Measurements from ENCODE around the gene RBFOX1.

RBFOX1 gene

DNA sequence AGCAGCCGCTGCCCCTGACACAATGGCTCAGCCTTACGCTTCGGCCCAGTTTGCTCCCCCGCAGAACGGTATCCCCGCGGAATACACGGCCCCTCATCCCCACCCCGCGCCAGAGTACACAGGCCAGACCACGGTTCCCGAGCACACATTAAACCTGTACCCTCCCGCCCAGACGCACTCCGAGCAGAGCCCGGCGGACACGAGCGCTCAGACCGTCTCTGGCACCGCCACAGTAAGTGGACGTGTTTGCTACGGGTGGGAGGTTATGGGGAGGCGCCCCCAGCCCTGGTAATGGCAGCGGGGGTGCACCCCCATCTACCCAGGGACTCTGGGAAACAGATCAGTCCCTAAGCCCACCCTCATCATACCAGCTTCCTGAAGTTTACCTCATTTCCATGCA is 185.5 kb downstream of the RBFOX1 start:
- H3K9me3 ChIP-seq (ENCODE audit: control insufficient read depth in 2 of 2, low read length in 2 of 2), result peaks cover 0 to 3% of the 10 kb centered on the region in 2 donors

DNA sequence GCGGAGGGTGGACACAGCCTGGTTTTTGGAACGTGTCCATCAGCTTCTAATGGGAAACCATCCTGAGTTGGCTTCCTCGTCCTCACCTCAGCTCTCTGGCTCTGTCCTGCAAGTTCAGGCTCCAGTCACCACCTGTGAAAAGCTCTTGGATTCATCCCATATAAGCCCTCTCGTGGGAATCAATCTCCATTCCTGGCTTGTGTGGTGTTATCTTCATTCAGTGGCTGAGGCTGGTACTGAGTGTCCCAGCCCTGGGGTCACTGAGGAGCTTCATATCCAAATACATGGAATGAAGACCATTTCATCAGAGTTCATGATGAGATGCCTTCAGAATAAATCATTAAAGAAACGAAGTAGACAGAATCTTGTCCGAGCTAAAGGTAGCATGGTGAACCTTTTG is 189.2 kb downstream of the RBFOX1 start:
- no peaks in the 10 kb centered on the region for H3K4me1 ChIP-seq (ENCODE audit: control insufficient read depth, insufficient read depth, low read length)
- H3K27ac ChIP-seq (ENCODE audit: low read length), result no peak overlapping the region
- H3K9me3 ChIP-seq (ENCODE audit: control insufficient read depth in 2 of 2, low read length in 2 of 2), result no peaks in the 10 kb centered on the region
- no peak overlapping the region for H3K9ac ChIP-seq (ENCODE audit: low read length in 2 of 2)
- H3K27me3 ChIP-seq (ENCODE audit: control insufficient read depth in 1 of 2, insufficient read depth in 2 of 2, low read length in 2 of 2), result no peaks in the 10 kb centered on the region
- H3K4me3 ChIP-seq (ENCODE audit: low read length in 2 of 2), result no peak overlapping the region
- H3K36me3 ChIP-seq (ENCODE audit: control insufficient read depth in 2 of 2, insufficient read depth in 2 of 2, low read length in 2 of 2), result no peaks in the 10 kb centered on the region

More for the DNA sequence above, 185.5 kb downstream of the RBFOX1 start:
- H3K27ac ChIP-seq (ENCODE audit: low read length), result no peak overlapping the region
- no peaks in the 10 kb centered on the region for H3K27me3 ChIP-seq (ENCODE audit: control insufficient read depth in 1 of 2, insufficient read depth in 2 of 2, low read length in 2 of 2)
- H3K36me3 ChIP-seq (ENCODE audit: control insufficient read depth in 2 of 2, insufficient read depth in 2 of 2, low read length in 2 of 2), result no peaks in the 10 kb centered on the region
- H3K9ac ChIP-seq (ENCODE audit: low read length in 2 of 2), result no peak overlapping the region
- H3K4me3 ChIP-seq (ENCODE audit: low read length in 2 of 2), result no peak overlapping the region
- no peaks in the 10 kb centered on the region for H3K4me1 ChIP-seq (ENCODE audit: control insufficient read depth, insufficient read depth, low read length)

DNA sequence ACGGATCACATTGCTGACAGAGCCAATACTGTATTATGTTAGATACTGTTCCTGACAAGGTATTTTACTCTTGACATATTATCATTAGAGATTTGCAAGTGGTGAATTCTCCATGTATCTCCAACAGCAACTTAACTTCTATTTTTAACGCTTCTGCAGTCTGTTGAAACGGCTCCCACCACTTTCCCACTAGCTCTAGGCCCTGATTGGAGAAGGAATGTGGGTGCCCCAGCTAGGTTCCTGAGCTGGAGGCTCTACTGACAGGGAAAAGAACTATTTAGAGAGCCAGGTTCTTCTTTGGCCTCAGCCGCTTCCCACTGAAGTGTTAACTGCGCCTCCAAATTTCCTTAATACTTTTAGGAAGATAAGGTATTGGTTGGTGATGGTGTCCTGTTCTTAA is 191.8 kb downstream of the RBFOX1 start:
- H3K4me3 ChIP-seq (ENCODE audit: low read length in 2 of 2), result no peak overlapping the region
- H3K4me1 ChIP-seq (ENCODE audit: control insufficient read depth, insufficient read depth, low read length), result no peaks in the 10 kb centered on the region
- H3K9me3 ChIP-seq (ENCODE audit: control insufficient read depth in 2 of 2, low read length in 2 of 2), result no peaks in the 10 kb centered on the region
- no peak overlapping the region for H3K27ac ChIP-seq (ENCODE audit: low read length)
- H3K36me3 ChIP-seq (ENCODE audit: control insufficient read depth in 2 of 2, insufficient read depth in 2 of 2, low read length in 2 of 2), result no peaks in the 10 kb centered on the region
- H3K9ac ChIP-seq (ENCODE audit: low read length in 2 of 2), result no peak overlapping the region
- H3K27me3 ChIP-seq (ENCODE audit: control insufficient read depth in 1 of 2, insufficient read depth in 2 of 2, low read length in 2 of 2), result no peaks in the 10 kb centered on the region

DNA sequence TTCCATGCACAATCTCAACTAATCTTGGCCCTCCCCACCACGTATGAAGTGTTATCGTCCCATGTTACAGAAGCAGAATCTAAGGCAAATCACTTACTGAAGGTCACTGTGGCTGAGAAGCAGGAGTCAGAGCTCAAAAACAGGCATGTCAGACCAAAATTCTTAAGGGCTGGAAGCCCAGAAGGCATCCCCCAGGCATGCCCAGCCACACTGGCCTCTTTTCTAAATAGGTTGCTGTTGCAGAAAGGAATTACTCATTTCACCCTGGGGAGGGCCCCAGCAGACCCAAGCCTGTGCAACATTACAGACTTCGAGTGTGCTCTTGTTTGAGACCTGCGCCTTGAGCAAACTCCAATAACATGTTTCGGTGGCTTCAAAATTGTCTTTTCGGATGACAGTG is 194.1 kb downstream of the RBFOX1 start:
- Histone ChIP-seq H3K36me3 (ENCODE audit: control insufficient read depth in 2 of 2, insufficient read depth in 2 of 2, low read length in 2 of 2) (no peaks in the 10 kb centered on the region), H3K27me3 (ENCODE audit: control insufficient read depth in 1 of 2, insufficient read depth in 2 of 2, low read length in 2 of 2) (no peaks in the 10 kb centered on the region), H3K4me1 (ENCODE audit: control insufficient read depth, insufficient read depth, low read length) (no peaks in the 10 kb centered on the region), H3K9ac (ENCODE audit: low read length in 2 of 2) (no peak overlapping the region), H3K4me3 (ENCODE audit: low read length in 2 of 2) (no peak overlapping the region), H3K9me3 (ENCODE audit: control insufficient read depth in 2 of 2, low read length in 2 of 2) (no peaks in the 10 kb centered on the region), H3K27ac (ENCODE audit: low read length) (no peak overlapping the region)

DNA sequence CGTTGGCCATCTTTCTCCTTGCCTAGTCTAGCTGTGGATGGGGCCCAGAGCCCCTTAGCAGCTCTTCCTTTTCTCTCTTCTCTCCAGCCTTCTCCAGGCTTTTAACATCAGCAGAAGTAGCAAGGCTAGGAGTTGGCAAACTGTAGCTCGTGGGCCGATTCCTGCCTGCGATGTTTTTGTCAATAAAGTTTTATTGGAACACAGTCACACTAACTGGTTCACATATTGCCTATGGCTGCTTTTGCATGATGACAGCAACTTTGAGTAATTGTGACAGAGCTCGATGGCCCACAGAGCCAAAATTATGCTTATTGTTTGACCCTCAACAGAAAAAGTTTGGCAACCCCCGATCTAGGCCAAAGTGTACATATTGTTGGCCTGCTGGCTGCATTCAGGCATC is 199.9 kb downstream of the RBFOX1 start:
- H3K36me3 ChIP-seq (ENCODE audit: control insufficient read depth in 2 of 2, insufficient read depth in 2 of 2, low read length in 2 of 2), result no peaks in the 10 kb centered on the region
- H3K9ac ChIP-seq (ENCODE audit: low read length in 2 of 2), result no peak overlapping the region
- H3K4me1 ChIP-seq (ENCODE audit: control insufficient read depth, insufficient read depth, low read length), result no peaks in the 10 kb centered on the region
- no peak overlapping the region for H3K4me3 ChIP-seq (ENCODE audit: low read length in 2 of 2)
- no peaks in the 10 kb centered on the region for H3K9me3 ChIP-seq (ENCODE audit: control insufficient read depth in 2 of 2, low read length in 2 of 2)
- no peak overlapping the region for H3K27ac ChIP-seq (ENCODE audit: low read length)
- no peaks in the 10 kb centered on the region for H3K27me3 ChIP-seq (ENCODE audit: control insufficient read depth in 1 of 2, insufficient read depth in 2 of 2, low read length in 2 of 2)

DNA sequence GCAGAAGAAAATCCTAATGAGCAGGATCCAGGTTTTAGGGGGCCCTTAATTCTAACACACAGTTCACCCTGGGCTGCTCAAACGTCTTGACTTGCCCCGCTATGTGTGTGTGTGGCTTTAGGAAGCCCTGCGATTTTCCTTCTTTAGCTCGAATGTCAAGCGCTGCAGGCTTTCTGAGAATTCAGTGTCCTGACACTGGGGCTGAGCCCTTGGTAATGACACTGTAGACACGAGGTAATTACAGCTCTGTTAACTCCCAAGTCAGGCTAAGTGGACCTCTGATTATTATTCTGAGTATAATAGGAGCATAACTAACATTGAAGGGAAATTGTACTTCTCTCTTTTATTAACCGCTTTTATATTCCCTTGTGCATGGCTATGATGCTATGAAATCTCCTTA is 202.1 kb downstream of the RBFOX1 start:
- Histone ChIP-seq H3K9ac (ENCODE audit: low read length in 2 of 2) (no peak overlapping the region), H3K9me3 (ENCODE audit: control insufficient read depth in 2 of 2, low read length in 2 of 2) (peaks cover 0 to under 1% of the 10 kb centered on the region in 2 donors), H3K27ac (ENCODE audit: low read length) (no peak overlapping the region), H3K27me3 (ENCODE audit: control insufficient read depth in 1 of 2, insufficient read depth in 2 of 2, low read length in 2 of 2) (no peaks in the 10 kb centered on the region), H3K4me3 (ENCODE audit: low read length in 2 of 2) (no peak overlapping the region), H3K4me1 (ENCODE audit: control insufficient read depth, insufficient read depth, low read length) (no peaks in the 10 kb centered on the region), H3K36me3 (ENCODE audit: control insufficient read depth in 2 of 2, insufficient read depth in 2 of 2, low read length in 2 of 2) (no peaks in the 10 kb centered on the region)

DNA sequence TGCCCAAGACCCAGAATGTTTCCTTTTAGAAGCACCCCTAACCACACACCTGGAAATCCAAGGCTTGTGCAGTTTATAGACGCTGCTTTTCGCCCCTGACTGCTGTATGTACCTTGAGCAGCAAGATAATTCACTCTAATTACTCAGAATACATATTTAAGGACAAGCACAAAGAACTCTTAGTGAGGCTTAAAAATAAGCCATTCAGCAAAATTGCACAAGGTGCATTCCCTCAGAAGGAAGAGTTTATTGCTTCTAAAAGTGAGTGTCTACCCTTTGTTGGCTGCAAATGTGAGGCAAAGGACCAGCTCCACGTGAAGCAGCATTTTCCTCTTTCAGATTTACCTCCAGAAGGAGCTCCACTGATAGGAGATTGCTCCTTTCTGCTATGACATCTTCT is 208.4 kb downstream of the RBFOX1 start:
- H3K9me3 ChIP-seq (ENCODE audit: control insufficient read depth in 2 of 2, low read length in 2 of 2), result peaks cover 0 to 3% of the 10 kb centered on the region in 2 donors
- no peak overlapping the region for H3K9ac ChIP-seq (ENCODE audit: low read length in 2 of 2)
- H3K4me3 ChIP-seq (ENCODE audit: low read length in 2 of 2), result no peak overlapping the region
- H3K36me3 ChIP-seq (ENCODE audit: control insufficient read depth in 2 of 2, insufficient read depth in 2 of 2, low read length in 2 of 2), result no peaks in the 10 kb centered on the region
- no peaks in the 10 kb centered on the region for H3K4me1 ChIP-seq (ENCODE audit: control insufficient read depth, insufficient read depth, low read length)
- H3K27me3 ChIP-seq (ENCODE audit: control insufficient read depth in 1 of 2, insufficient read depth in 2 of 2, low read length in 2 of 2), result peaks cover 0 to 2% of the 10 kb centered on the region in 2 donors
- no peak overlapping the region for H3K27ac ChIP-seq (ENCODE audit: low read length)

DNA sequence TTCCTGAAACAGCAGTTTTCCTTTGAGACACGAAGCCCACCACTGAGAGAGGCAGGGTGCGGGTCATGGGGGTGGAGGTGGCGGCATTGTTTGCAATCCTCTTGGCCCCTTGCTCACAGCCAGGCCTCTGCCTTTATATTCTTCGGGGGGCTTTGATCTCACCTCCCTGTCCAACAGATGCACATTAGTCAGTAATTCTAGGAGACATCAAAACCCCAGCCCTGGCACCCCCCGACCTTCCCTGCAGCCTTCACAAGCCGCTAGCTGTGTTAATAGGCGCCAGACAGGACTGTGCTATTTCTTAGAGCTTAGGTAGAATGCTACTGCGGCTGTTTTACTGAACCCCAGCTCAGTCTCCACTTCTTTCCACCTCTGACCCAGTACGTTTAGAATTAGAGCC is 212.6 kb downstream of the RBFOX1 start:
- Histone ChIP-seq H3K4me3 (ENCODE audit: low read length in 2 of 2) (no peak overlapping the region), H3K4me1 (ENCODE audit: control insufficient read depth, insufficient read depth, low read length) (no peaks in the 10 kb centered on the region), H3K9ac (ENCODE audit: low read length in 2 of 2) (no peak overlapping the region), H3K27me3 (ENCODE audit: control insufficient read depth in 1 of 2, insufficient read depth in 2 of 2, low read length in 2 of 2) (peaks cover 0 to 2% of the 10 kb centered on the region in 2 donors), H3K36me3 (ENCODE audit: control insufficient read depth in 2 of 2, insufficient read depth in 2 of 2, low read length in 2 of 2) (no peaks in the 10 kb centered on the region), H3K9me3 (ENCODE audit: control insufficient read depth in 2 of 2, low read length in 2 of 2) (no peaks in the 10 kb centered on the region), H3K27ac (ENCODE audit: low read length) (no peak overlapping the region)

DNA sequence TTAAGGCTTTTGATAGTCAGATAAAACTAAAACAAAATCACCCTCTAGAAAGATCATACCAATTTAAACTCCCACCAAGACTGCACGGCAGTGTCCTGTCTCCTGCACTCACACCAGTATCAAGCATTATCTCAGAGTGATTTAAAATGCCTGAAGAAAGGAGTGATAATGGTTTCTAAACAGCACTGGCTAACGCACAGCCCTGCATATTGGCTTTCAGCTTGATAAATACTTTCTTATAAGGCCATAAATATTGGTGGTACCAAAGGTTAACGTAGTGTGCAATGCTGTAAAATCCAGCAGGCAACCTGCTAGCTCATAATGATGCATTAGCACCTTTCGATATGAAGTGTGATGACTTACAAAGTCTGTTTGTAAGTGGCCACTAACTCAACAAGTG is 214.3 kb downstream of the RBFOX1 start:
- no peak overlapping the region for H3K9ac ChIP-seq (ENCODE audit: low read length in 2 of 2)

DNA sequence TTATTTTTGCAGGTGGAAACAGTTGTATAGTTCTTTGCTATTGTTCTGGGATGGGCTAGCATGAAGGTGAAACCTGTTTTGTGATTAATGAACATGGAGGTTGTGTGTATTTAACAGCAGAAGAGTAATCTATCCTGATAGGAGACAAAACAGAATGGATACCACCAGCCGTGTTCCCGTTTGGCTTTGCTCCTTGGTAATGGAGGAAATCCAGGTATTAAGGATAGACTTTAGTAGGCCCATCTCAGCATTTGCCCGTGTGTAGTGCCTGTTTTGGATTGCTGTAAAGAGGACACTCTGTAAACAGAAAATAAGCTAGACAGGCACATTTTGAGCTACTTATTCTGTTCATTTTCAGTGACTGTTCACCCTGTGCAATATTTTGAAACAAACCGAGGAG is 215.1 kb downstream of the RBFOX1 start:
- Histone ChIP-seq H3K36me3 (ENCODE audit: control insufficient read depth in 2 of 2, insufficient read depth in 2 of 2, low read length in 2 of 2) (no peaks in the 10 kb centered on the region), H3K4me1 (ENCODE audit: control insufficient read depth, insufficient read depth, low read length) (no peaks in the 10 kb centered on the region), H3K9ac (ENCODE audit: low read length in 2 of 2) (no peak overlapping the region), H3K4me3 (ENCODE audit: low read length in 2 of 2) (no peak overlapping the region), H3K9me3 (ENCODE audit: control insufficient read depth in 2 of 2, low read length in 2 of 2) (no peaks in the 10 kb centered on the region), H3K27ac (ENCODE audit: low read length) (no peak overlapping the region), H3K27me3 (ENCODE audit: control insufficient read depth in 1 of 2, insufficient read depth in 2 of 2, low read length in 2 of 2) (peaks cover 0 to 2% of the 10 kb centered on the region in 2 donors)

More for the DNA sequence above, 214.3 kb downstream of the RBFOX1 start:
- peaks cover 0 to 2% of the 10 kb centered on the region in 2 donors for H3K27me3 ChIP-seq (ENCODE audit: control insufficient read depth in 1 of 2, insufficient read depth in 2 of 2, low read length in 2 of 2)
- no peaks in the 10 kb centered on the region for H3K4me1 ChIP-seq (ENCODE audit: control insufficient read depth, insufficient read depth, low read length)
- no peaks in the 10 kb centered on the region for H3K9me3 ChIP-seq (ENCODE audit: control insufficient read depth in 2 of 2, low read length in 2 of 2)
- no peak overlapping the region for H3K4me3 ChIP-seq (ENCODE audit: low read length in 2 of 2)
- H3K27ac ChIP-seq (ENCODE audit: low read length), result no peak overlapping the region
- H3K36me3 ChIP-seq (ENCODE audit: control insufficient read depth in 2 of 2, insufficient read depth in 2 of 2, low read length in 2 of 2), result no peaks in the 10 kb centered on the region

DNA sequence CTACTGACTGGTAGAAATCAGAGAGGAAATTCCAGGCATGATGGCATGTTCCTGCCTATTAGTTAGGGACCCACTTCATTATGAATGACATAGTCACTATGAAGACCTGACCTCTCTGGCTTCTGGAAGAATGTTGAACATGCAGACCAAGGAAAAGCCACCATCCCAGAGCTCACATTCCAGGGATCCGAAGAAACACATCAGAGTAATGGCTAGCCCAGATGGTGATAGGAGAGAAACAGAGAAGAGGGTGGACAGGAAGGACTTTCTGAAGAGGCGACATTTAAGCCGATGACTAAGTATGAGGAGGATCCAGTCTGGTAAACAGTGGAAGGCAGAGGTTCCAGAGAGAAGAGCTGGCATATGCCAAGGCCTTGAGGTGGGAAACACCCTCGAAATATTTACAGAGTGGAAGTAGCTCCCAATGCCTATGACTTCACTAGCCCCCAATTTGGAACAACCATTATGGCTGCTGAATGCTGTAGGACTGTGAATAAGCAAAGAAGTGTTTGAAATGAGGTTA is 216.2 kb downstream of the RBFOX1 start:
- peaks cover 0 to 2% of the 10 kb centered on the region in 2 donors for H3K27me3 ChIP-seq (ENCODE audit: control insufficient read depth in 1 of 2, insufficient read depth in 2 of 2, low read length in 2 of 2)
- no peak overlapping the region for H3K27ac ChIP-seq (ENCODE audit: low read length)
- H3K4me1 ChIP-seq (ENCODE audit: control insufficient read depth, insufficient read depth, low read length), result no peaks in the 10 kb centered on the region
- H3K9ac ChIP-seq (ENCODE audit: low read length in 2 of 2), result no peak overlapping the region
- no peak overlapping the region for H3K4me3 ChIP-seq (ENCODE audit: low read length in 2 of 2)
- no peaks in the 10 kb centered on the region for H3K36me3 ChIP-seq (ENCODE audit: control insufficient read depth in 2 of 2, insufficient read depth in 2 of 2, low read length in 2 of 2)
- no peaks in the 10 kb centered on the region for H3K9me3 ChIP-seq (ENCODE audit: control insufficient read depth in 2 of 2, low read length in 2 of 2)
